Measurements from ENCODE around the gene RADIL.
"Not testable (repeated sequence)": the region's sequence is repeated elsewhere in the genome, so short reads cannot be mapped to it uniquely, and the experiment has no call there.

The RADIL gene

DNA sequence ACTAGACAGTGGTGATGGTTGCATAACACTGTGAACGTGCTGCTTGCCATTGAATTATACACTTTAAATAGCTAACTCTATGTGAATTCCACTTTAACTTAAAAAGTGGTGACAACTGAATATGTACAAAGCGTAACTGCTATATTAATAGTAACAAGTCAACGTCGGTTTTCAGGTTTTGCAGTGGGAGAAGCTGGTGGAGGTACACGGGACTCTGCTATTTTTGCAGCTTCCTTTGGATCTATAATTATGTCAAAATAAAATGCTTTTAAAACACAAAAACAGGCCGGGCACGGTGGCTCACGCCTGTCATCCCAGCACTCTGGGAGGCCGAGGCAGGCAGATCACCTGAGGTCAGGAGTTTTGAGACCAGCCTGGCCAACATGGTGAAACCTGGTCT, 87.1 kb downstream of the RADIL start:
- POLR2A ChIA-PET = no interaction called here
- TF ChIP-seq, protein P1, sequence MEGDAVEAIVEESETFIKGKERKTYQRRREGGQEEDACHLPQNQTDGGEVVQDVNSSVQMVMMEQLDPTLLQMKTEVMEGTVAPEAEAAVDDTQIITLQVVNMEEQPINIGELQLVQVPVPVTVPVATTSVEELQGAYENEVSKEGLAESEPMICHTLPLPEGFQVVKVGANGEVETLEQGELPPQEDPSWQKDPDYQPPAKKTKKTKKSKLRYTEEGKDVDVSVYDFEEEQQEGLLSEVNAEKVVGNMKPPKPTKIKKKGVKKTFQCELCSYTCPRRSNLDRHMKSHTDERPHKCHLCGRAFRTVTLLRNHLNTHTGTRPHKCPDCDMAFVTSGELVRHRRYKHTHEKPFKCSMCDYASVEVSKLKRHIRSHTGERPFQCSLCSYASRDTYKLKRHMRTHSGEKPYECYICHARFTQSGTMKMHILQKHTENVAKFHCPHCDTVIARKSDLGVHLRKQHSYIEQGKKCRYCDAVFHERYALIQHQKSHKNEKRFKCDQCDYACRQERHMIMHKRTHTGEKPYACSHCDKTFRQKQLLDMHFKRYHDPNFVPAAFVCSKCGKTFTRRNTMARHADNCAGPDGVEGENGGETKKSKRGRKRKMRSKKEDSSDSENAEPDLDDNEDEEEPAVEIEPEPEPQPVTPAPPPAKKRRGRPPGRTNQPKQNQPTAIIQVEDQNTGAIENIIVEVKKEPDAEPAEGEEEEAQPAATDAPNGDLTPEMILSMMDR (IDR thresholded peaks at IDR 0.05; ENCODE audit: control extremely low read depth, extremely low read depth, low read depth, missing control alignments) = no peak
- CTCF ChIA-PET = interaction anchor here (1.1 to 2.0 kb wide), 7 partner anchors 9 to 289 kb away, joined by 4 to 9 read pairs (median 4); partner anchors contain the start of gene RADIL
- no peak for DNase-seq (ENCODE audit: extremely low spot score)

DNA sequence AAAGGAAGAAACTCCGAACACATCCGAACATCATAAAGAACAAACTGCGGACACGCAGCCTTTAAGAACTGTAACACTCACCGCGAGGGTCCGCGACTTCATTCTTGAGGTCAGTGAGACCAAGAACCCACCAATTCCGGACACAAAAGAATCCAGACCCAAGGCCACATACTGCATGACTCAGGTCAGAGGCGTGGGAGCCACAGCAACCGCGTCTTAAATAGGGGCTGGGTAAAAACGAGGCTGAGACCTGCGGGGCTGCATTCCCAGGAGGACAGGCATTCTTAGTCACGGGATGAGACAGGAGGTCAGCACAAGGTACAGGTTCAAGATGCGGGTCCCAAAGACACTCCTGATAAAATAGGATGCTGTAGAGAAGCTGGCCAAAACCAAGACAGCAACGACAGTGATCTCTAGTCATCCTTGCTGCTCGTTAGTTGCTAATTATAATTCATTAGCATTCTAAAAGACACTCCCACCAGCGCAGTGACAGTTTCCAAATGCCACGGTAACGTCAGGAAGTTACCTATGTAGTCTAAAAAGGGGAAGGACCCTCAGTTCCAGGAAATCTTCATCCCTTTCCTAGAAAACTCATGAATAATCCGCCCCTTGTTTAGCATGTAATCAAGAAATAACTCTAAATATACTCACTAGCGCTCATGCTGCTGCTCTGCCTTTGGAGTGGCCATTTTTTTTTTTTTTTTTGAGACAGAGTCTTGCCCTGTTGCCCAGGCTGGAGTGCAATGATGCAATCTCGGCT, 88.7 kb downstream of the RADIL start:
- no peak for DNase-seq (ENCODE audit: extremely low spot score)
- CTCF ChIA-PET = interaction anchor here (1.0 to 4.5 kb wide), 3 partner anchors 19 to 89 kb away, joined by 3 to 35 read pairs (median 4); partner anchors contain the start of genes AP5Z1 and RADIL
- POLR2A ChIA-PET = interaction anchor here (0.7 kb wide), 1 partner anchor 33 kb away, joined by 6 read pairs; no protein-coding TSS in a partner anchor
- TF ChIP-seq, protein P1 (IDR thresholded peaks at IDR 0.05; ENCODE audit: control extremely low read depth, extremely low read depth, low read depth, missing control alignments) = no peak

DNA sequence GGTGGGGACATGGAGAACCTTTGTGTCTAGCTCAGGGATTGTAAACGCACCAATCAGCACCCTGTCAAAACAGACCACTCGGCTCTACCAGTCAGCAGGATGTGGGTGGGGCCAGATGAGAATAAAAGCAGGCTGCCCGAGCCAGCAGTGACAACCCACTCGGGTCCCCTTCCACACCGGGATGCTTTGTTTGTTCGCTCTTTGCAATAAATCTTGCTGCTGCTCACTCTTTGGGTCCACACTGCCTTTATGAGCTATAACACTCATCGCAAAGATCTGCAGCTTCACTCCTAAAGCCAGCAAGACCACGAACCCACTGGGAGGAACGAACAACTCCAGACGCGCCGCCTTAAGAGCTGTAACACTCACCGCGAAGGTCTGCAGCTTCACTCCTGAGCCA, 89.3 kb downstream of the RADIL start:
- POLR2A ChIA-PET; DNase-seq (ENCODE audit: extremely low spot score): not testable (repeated sequence)

DNA sequence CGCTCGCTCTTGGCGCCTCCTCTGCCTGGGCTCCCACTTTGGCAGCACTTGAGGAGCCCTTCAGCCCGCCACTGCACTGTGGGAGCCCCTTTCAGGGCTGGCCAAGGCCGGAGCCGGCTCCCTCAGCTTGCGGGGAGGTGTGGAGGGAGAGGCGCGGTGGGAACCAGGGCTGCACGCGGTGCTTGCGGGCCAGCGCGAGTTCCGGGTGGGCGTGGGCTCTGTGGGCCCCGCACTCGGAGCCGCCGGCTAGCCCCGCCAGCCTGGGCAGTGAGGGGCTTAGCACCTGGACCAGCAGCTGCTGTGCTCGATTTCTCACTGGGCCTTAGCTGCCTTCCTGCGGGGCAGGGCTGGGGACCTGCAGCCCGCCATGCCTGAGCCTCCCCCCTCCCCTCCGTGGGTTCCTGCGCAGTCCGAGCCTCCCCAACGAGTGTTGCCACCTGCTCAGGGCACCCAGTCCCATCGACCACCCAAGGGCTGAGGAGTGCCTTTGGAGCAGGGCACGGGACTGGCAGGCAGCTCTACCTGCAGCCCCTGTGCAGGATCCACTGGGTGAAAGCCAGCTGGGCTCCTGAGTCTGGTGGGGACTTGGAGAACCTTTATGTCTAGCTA, 90.0 kb downstream of the RADIL start:
- not testable (repeated sequence) for DNase-seq (ENCODE audit: extremely low spot score)
- ChIA-PET CTCF (interaction anchor here (1.0 to 4.5 kb wide), 10 partner anchors 11 to 292 kb away, joined by 3 to 35 read pairs (median 4); partner anchors contain the start of genes AP5Z1 and RADIL), POLR2A (interaction anchor here (1.3 kb wide), 1 partner anchor 18 kb away, joined by 5 read pairs; the partner anchor contains the start of gene AP5Z1)

More for the DNA sequence above, 89.3 kb downstream of the RADIL start:
- CTCF ChIA-PET = interaction anchor here (1.0 to 4.5 kb wide), 4 partner anchors 12 to 90 kb away, joined by 3 to 35 read pairs (median 14); partner anchors contain the start of genes AP5Z1 and RADIL

DNA sequence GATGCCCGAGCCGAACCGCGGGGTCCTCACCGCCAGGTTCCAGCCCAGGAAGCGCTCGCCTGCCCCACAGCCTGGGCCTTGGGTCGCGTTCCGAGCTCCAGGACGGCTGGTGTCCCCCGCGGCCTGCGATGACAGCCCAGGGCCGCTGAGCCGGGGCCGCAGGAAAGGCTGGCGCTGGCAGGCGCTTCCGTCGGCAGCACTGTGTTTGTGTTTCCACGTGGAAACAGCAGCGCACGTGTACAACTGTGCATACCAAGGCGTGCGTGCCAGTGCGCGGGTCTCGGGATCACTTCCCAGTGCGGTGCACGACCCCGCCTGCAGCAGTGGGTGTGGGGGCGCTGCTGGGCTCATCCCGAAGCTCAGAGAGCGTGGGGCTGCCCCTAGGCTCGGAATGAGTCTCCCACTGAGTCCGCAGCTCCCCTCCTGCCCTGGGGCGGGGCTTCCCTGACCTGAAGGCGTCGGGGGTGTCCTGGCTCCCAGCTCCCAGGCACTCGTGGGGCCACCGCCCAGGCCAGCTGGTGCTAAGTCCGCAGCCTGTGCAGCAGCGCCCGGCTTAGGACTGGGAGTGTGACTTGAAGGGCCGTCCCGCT, 90.9 kb downstream of the RADIL start:
- ChIA-PET CTCF (interaction anchor here (0.6 to 4.5 kb wide), 18 partner anchors 10 to 293 kb away, joined by 3 to 35 read pairs (median 3); partner anchors contain the start of genes AP5Z1 and RADIL), POLR2A (interaction anchor here (0.6 to 1.3 kb wide), 2 partner anchors 17 to 337 kb away, joined by 4 to 5 read pairs; partner anchors contain the start of gene AP5Z1)
- DNase-seq (ENCODE audit: extremely low spot score) = no peak
- TF ChIP-seq, protein P1 (IDR thresholded peaks at IDR 0.05; ENCODE audit: control extremely low read depth, extremely low read depth, low read depth, missing control alignments) = no peak

DNA sequence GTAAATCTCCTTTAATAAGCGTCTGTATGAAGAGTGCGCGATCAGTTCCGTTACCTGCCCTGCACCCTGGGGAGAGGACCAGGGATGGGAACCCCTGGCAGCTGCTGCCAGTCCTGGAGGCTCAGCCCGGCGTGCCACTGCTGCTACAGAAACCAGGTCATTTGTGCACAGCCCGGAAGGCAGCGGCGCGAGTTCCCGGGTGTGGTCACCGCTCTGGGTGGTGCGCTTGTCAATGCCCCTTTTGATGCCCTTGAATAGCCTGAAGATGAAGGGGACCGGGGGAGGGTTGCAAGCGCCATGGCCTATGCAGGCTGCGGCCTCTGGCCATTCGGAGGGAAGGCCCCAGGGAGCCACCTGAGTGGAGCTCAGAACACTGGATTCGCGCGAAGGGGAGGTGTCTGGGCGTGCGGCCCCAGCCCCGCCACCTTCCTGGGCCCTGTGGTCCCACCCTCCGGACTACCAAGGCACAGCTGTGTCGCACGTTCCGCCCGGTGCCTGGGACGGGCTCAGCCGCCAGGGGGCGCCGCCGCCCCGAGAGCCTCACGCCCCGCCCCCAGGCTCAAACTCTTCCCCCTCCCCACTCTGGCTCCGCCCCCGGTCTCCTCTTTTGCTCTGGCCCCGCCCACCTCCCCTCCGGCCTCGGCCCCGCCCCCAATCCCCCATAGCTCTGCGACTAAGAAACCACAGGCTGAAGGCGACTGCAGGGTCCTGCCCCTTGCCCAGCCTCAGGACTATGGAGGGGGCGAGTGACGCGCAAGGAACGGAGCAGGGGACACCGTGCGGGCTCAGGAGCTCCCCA, 91.6 kb downstream of the RADIL start:
- POLR2A ChIA-PET = interaction anchor here (0.6 to 1.3 kb wide), 2 partner anchors 16 to 338 kb away, joined by 4 to 5 read pairs; partner anchors contain the start of gene AP5Z1
- TF ChIP-seq, protein P1 (IDR thresholded peaks at IDR 0.05; ENCODE audit: control extremely low read depth, extremely low read depth, low read depth, missing control alignments) = peak; percentile 74
- CTCF ChIA-PET = interaction anchor here (0.6 to 4.5 kb wide), 18 partner anchors 9 to 294 kb away, joined by 3 to 35 read pairs (median 3); partner anchors contain the start of genes AP5Z1 and RADIL
- DNase-seq (ENCODE audit: extremely low spot score) = peak; percentile 89

All from GM10248 (cell line).